K562 (cell line): ENCODE data around the gene IDI2. TPM values are rescaled to one million over a fixed set of nuclear protein-coding genes. Genes with fewer than 3 reads are reported as not detected.

Experiments used
- CHD2 ChIP-seq: IDR thresholded peaks from 2 replicates; pipeline ENCODE4 v1.6.1; 2011; ENCODE audit warnings: low read depth, low read length
- HNRNPL ChIP-seq: fragments of 200-400 bp; formaldehyde crosslinking; IDR thresholded peaks from 2 replicates; pipeline ENCODE4 v1.6.1; 2017; ENCODE audit warnings: low read depth, mild to moderate bottlenecking, low read length
- NCOR1 ChIP-seq: fragments of 450-650 bp; IDR thresholded peaks from 2 replicates; pipeline ENCODE4 v1.6.1; 2016; ENCODE audit warnings: mild to moderate bottlenecking, moderate library complexity
- SNIP1 ChIP-seq: fragments of 450-650 bp; IDR thresholded peaks from 2 replicates; pipeline ENCODE4 v1.7.1; 2017; ENCODE audit warnings: low read depth, mild to moderate bottlenecking
- STAG1 ChIP-seq: sonication (generic); formaldehyde crosslinking; IDR thresholded peaks from 2 replicates; pipeline ENCODE4 v1.5.0; 2020; ENCODE audit warnings: missing genetic modification reagents, borderline replicate concordance
- ZEB2 ChIP-seq: fragments of 450-650 bp; IDR thresholded peaks from 2 replicates; pipeline ENCODE4 v1.6.1; 2016
- ZNF282 ChIP-seq: sonication (generic); formaldehyde crosslinking; IDR thresholded peaks from 2 replicates; pipeline ENCODE4 v1.8.1; 2023; ENCODE audit warnings: missing genetic modification reagents
- ZNF507 ChIP-seq: conservative IDR thresholded peaks from 2 replicates; pipeline ENCODE4 v1.6.1; 2017; ENCODE audit warnings: missing genetic modification characterization, missing compliant biosample characterization
- polyA plus RNA-seq, 8 experiments: library from polyadenylated mRNA; depleted of rRNA in 4 of 8; stranded (reverse) in 5 of 8; unstranded in 3 of 8; fragments of >200 nt; fragmentation: Nextera tagmentation in 2 of 8; fragmentation: Illumina TruSeq in 1 of 8; extraction: Ambion mirVana in 2 of 8; extraction: Trizol in 1 of 8; gene quantifications; 2 replicates each; pipeline versions ENCODE4 v1.2.1 to v1.2.3, GENCODE V29; 2011 to 2014; ENCODE audit warnings: inconsistent platforms in 1 of 8, missing spikeins in 1 of 8
- total RNA-seq, 7 experiments: library from RNA; depleted of rRNA in 6 of 7; stranded (reverse); fragments of >200 nt in 6 of 7; fragmentation: Illumina TruSeq in 2 of 7; extraction: Trizol in 2 of 7; gene quantifications; 2 replicates each; pipeline versions ENCODE4 v1.2.1 to v1.2.3, GENCODE V29; 2011 to 2021; ENCODE audit warnings: low replicate concordance in 1 of 7
- TF ChIP-seq, protein P1 (sequence below): fragments of 450-650 bp; IDR thresholded peaks from 2 replicates; pipeline ENCODE4 v1.6.1; 2016; ENCODE audit warnings: low read depth
- TF ChIP-seq, protein P2 (sequence below): IDR thresholded peaks from 3 replicates; pipeline ENCODE4 v1.6.1; 2011; ENCODE audit warnings: borderline replicate concordance, mild to moderate bottlenecking; ENCODE audit not compliant: insufficient read length, insufficient read depth
- TF ChIP-seq, protein P3 (sequence below): fragments of 450-650 bp; IDR thresholded peaks from 2 replicates; pipeline ENCODE4 v1.6.1; 2017; ENCODE audit warnings: mild to moderate bottlenecking, moderate library complexity
- TF ChIP-seq, protein P4 (sequence below): fragments of 450-650 bp; formaldehyde crosslinking; IDR thresholded peaks from 2 replicates; pipeline ENCODE4 v1.4.0; 2020; ENCODE audit warnings: mild to moderate bottlenecking, moderate library complexity

The IDI2 gene
- total and polyA plus RNA-seq, 9 of the 15 experiments (the other 6 are each of a cell fraction or from before 2014, with no cell fraction given) = not detected

DNA sequence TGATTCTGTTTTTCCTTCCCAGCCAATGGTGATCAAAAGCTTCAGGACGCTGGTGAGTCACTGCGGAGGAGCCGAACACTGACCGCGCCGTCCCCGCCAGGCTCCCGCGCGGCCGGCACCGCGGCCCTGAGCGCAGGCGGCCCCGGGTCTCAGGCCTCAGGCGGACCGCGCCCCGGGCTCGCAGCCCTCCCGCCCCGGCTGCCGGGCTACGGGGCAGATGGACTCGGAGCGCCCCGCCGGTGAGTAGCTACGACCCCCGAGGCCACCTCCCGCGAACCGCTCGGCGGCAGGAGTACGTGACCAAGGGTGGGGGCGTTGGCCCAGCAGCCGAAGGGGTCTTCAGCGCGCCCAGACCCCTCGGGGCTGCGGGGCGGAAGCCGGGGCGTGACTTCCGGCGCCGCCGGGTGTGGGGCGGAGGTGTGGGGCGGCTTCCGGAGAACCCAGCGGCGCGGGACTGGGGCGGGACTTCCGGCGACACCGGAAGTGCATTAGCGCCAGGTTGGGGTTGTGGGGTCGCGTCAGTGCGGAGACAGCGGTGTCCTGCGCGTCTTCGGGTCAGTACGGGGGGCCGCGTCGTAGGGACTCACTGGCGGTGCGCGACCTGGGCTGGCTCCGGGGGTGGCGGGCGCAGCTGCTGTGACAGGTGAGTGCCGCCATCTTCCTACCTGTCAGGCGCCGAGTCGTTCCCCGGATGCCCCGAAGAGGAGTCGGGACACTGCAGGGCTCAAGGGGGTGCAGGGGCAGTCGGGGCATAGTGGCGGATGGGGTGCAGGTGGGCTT is 30.9 kb upstream of the IDI2 start, which contains the start of gene WDR37 (continued):
- TF ChIP-seq, protein P1, sequence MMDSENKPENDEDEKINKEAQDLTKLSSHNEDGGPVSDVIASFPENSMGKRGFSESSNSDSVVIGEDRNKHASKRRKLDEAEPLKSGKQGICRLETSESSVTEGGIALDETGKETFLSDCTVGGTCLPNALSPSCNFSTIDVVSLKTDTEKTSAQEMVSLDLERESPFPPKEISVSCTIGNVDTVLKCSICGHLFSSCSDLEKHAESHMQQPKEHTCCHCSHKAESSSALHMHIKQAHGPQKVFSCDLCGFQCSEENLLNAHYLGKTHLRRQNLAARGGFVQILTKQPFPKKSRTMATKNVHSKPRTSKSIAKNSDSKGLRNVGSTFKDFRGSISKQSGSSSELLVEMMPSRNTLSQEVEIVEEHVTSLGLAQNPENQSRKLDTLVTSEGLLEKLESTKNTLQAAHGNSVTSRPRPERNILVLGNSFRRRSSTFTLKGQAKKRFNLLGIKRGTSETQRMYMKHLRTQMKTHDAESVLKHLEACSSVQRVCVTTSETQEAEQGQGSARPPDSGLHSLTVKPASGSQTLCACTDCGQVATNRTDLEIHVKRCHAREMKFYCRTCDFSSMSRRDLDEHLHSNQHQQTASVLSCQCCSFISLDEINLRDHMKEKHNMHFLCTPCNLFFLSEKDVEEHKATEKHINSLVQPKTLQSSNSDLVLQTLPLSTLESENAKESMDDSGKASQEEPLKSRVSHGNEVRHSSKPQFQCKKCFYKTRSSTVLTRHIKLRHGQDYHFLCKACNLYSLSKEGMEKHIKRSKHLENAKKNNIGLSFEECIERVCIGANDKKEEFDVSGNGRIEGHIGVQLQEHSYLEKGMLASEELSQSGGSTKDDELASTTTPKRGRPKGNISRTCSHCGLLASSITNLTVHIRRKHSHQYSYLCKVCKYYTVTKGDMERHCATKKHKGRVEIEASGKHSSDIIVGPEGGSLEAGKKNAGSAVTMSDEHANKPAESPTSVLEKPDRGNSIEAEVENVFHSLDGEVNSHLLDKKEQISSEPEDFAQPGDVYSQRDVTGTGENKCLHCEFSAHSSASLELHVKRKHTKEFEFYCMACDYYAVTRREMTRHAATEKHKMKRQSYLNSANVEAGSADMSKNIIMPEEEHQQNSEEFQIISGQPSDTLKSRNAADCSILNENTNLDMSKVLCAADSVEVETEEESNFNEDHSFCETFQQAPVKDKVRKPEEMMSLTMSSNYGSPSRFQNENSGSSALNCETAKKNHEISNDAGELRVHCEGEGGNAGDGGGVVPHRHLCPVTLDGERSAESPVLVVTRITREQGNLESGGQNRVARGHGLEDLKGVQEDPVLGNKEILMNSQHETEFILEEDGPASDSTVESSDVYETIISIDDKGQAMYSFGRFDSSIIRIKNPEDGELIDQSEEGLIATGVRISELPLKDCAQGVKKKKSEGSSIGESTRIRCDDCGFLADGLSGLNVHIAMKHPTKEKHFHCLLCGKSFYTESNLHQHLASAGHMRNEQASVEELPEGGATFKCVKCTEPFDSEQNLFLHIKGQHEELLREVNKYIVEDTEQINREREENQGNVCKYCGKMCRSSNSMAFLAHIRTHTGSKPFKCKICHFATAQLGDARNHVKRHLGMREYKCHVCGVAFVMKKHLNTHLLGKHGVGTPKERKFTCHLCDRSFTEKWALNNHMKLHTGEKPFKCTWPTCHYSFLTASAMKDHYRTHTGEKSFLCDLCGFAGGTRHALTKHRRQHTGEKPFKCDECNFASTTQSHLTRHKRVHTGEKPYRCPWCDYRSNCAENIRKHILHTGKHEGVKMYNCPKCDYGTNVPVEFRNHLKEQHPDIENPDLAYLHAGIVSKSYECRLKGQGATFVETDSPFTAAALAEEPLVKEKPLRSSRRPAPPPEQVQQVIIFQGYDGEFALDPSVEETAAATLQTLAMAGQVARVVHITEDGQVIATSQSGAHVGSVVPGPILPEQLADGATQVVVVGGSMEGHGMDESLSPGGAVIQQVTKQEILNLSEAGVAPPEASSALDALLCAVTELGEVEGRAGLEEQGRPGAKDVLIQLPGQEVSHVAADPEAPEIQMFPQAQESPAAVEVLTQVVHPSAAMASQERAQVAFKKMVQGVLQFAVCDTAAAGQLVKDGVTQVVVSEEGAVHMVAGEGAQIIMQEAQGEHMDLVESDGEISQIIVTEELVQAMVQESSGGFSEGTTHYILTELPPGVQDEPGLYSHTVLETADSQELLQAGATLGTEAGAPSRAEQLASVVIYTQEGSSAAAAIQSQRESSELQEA = no peak
- TF ChIP-seq SNIP1 (no peak), CHD2 (no peak; the same call in 1 of the 2 replicates), ZNF507 (tag) (no peak), HNRNPL (no peak), ZEB2 (peak; percentile 33; the same call in 1 of the 2 replicates), NCOR1 (peak; percentile 70), STAG1 (CRISPR knock-in tag) (no peak), ZNF282 (0 out of 2 replicates have a peak, but pooled peaks have one; percentile 40)
- TF ChIP-seq, protein P2, sequence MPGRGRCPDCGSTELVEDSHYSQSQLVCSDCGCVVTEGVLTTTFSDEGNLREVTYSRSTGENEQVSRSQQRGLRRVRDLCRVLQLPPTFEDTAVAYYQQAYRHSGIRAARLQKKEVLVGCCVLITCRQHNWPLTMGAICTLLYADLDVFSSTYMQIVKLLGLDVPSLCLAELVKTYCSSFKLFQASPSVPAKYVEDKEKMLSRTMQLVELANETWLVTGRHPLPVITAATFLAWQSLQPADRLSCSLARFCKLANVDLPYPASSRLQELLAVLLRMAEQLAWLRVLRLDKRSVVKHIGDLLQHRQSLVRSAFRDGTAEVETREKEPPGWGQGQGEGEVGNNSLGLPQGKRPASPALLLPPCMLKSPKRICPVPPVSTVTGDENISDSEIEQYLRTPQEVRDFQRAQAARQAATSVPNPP = no peak
- TF ChIP-seq, protein P3, sequence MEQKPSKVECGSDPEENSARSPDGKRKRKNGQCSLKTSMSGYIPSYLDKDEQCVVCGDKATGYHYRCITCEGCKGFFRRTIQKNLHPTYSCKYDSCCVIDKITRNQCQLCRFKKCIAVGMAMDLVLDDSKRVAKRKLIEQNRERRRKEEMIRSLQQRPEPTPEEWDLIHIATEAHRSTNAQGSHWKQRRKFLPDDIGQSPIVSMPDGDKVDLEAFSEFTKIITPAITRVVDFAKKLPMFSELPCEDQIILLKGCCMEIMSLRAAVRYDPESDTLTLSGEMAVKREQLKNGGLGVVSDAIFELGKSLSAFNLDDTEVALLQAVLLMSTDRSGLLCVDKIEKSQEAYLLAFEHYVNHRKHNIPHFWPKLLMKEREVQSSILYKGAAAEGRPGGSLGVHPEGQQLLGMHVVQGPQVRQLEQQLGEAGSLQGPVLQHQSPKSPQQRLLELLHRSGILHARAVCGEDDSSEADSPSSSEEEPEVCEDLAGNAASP = no peak
- TF ChIP-seq, protein P4, sequence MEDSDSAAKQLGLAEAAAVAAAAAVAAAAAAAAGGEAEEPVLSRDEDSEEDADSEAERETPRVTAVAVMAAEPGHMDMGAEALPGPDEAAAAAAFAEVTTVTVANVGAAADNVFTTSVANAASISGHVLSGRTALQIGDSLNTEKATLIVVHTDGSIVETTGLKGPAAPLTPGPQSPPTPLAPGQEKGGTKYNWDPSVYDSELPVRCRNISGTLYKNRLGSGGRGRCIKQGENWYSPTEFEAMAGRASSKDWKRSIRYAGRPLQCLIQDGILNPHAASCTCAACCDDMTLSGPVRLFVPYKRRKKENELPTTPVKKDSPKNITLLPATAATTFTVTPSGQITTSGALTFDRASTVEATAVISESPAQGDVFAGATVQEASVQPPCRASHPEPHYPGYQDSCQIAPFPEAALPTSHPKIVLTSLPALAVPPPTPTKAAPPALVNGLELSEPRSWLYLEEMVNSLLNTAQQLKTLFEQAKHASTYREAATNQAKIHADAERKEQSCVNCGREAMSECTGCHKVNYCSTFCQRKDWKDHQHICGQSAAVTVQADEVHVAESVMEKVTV (CRISPR knock-in tag) = no peak
